GM21619 (cell line): ENCODE measurements around the gene ADAMTS18.
"Not testable (repeated sequence)": the region's sequence is repeated elsewhere in the genome, so short reads cannot be mapped to it uniquely, and the experiment has no call there.

Experiments
- ATAC-seq: cut with Tn5 transposase; IDR thresholded peaks from one replicate; pipeline ENCODE4 v1.9.1; 2021; ENCODE audit not compliant: unreplicated experiment

Gene ADAMTS18

GRCh38 chr16:77295896-77296295 is 138.9 kb downstream of the ADAMTS18 start:
- ATAC-seq: no peak

DNA sequence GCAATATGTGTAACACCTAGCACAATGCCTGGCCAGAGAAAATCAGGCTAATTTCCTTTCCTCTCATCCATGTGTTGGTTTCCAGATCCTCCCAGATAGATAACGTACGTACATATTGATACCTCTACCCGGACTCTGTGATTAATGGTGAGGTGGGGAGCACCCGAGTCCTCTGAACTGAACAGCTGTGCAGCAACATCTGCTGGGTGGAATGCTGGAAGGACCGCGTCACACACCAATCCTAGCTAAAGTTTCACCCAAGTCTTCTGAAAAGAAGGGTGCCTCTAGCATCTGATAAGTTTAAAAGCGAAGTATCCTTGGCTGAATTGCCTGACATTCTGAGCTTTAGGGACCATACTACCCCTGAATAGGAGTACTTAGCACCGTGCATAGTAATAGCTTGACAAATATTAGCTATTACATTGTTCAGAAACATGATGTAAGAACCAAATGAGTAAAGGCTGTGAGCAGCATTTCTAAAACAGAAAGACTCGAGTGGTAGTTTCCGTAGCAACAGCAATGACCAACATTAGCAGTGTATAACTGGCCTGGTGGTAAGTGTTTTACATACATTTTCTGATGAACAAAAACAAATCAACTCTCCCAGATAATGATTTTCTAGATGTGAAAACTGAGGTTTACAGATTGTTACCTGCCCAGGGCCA is 144.3 kb downstream of the ADAMTS18 start:
- no peak for ATAC-seq

GRCh38 chr16:77289331-77289809 is 145.5 kb downstream of the ADAMTS18 start:
- ATAC-seq: no peak

- ATAC-seq: no peak
Measured at GRCh38 chr16:77288222-77288621, 146.6 kb downstream of the ADAMTS18 start.

DNA sequence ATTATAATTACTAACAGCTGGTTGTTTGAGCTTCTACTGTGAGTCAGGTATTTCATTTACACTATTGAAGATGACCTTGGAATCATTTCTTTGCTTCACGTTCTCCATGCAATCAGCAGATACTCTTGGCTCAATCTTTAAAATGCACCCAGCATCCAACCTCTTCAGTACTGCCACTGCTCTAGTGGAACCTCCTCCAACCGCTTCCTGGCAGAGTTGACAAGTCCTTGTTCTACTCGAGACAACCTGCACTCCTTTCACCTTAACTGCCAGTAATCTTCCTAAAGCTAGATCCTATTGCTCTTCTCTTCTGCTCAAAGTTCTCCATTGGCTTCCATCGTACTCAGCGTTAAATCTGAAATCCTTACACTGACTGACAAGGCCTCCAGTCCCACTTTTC is 149.2 kb downstream of the ADAMTS18 start:
- no peak for ATAC-seq

GRCh38 chr16:77282345-77282744 is 152.5 kb downstream of the ADAMTS18 start:
- ATAC-seq: no peak

GRCh38 chr16:77279316-77279715 is 155.5 kb downstream of the ADAMTS18 start:
- not testable (repeated sequence) for ATAC-seq

DNA sequence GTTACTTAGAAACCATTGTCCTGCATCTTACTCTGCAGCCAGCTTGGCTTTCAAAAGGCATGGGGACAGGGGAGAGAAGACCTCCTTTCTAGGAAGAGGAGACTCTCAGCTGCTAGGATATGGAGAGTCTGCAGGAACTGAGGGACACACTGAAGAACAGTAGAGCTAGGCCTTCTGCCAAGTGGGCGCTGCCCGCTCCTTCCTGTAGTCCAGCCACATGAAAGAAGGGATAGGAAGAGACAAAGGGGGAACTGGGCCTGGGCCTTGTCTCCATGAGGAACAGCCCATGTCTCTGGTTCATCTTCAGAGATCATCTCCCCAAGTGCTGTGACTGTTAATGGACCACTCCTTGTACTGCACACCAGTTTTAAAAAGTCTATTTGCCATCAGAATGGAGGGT is 157.3 kb downstream of the ADAMTS18 start:
- no peak for ATAC-seq

- no peak for ATAC-seq
Measured at GRCh38 chr16:77277141-77277540, 157.7 kb downstream of the ADAMTS18 start.

DNA sequence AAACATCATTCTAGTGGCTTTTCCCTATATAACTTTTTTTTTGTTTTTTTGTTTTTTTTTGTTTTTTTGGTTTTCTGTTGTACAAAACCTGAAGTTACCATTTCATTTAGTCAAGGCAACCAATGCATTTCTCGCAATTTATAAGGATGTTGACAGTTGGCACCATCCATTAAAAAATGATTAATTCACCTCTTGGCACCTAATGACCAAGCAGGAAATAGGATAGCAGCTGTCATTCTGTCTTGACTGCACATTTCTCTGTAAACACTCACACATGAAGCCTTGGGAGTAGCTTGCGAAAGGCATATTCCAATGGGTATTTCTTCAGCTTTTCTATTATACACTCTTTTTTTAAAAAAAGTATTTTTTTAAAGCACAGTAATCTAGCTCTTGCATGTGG is 158.2 kb downstream of the ADAMTS18 start:
- ATAC-seq: no peak

DNA sequence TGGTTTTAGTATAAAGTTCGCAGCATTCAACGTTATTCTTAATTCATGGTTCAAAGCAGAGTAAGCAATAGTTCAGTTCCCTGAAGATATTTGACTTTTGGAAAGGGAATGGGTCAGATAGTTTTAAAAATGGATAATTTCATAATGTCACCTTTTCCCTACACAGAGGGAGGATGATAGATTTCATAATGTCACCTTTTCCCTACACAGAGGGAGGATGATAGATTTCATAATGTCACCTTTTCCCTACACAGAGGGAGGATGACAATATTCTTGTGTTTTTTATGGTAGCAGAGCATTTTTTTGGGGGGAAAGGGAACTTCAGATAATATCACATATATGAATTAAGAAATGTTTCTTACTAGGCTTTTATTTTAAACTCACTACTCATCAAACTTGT is 159.5 kb downstream of the ADAMTS18 start:
- ATAC-seq: not testable (repeated sequence)

DNA sequence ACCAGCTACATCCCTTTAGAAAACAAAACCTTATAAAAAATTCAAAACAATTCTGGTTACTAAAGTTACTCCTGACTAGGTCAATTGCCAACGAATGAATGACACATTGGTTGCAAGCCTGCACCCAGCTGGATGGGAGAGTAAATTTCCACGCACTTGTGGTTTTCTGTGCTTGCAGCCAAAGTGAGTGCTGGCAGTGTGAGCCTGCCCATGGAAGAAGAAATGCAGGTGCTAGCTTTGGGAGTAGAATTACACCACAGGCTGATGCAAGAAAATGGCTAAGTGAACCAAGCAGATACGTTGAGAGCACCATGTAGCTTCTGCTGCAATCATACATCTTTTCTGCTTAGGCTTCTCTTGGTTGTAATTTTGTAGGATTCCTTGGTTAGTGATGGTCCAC is 161.0 kb downstream of the ADAMTS18 start:
- ATAC-seq: no peak

- no peak for ATAC-seq
Measured at GRCh38 chr16:77271532-77272426, 163.1 kb downstream of the ADAMTS18 start.

DNA sequence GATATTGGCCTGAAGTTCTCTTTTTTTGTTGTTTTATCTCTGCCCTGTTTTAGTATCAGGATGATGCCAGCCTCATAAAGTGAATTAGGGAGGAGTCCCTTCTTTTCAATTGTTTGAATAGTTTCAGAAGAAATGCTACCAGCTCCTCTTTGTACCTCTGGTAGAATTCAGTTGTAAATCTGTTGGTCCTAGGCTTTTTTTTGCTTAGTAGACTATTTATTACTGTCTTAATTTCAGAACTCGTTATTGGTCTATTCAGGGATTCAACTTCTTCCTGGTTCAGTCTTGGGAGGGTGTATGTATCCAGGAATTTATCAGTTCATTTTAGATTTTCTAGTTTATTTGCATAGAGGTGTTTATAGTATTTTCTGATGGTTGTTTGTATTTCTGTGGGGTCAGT is 168.6 kb downstream of the ADAMTS18 start:
- ATAC-seq: not testable (repeated sequence)

GRCh38 chr16:77262971-77263370 is 171.9 kb downstream of the ADAMTS18 start:
- ATAC-seq: no peak

GRCh38 chr16:77250400-77250799 is 184.4 kb downstream of the ADAMTS18 start:
- ATAC-seq: no peak

DNA sequence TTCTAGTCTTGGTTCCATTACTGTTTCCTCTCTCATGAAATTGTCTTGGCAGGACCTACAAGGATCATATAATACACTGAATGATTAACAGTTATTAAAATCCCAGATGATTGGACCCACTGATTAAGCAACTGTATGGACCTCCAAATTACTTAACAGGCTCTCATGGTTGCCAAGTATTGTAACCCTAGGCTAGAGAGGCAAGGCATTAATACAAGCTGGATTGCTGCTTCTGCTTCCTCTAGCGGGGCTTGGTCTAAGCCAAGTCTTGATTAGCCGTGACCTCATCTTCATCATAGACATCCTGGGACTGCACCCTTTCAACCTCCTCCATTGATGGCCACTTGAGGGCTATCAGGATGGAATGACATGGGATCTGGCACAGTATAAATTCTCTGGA is 188.7 kb downstream of the ADAMTS18 start:
- no peak for ATAC-seq

DNA sequence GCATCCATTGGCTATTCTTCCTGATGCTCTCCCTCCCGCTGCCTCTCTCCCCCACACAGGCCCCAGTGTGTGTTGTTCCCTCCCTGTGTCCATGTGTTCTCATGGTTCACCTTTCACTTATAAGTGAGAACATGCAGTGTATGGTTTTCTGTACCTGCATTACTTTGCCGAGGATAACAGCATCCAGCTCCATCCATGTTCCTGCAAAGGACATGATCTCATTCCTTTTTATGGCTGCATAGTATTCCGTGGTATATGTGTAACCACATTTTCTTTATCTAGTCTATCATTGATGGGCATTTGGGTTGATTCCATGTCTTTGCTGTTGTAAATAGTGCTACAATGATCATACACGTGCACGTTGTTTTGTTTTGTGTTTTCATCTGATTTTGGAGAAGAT is 192.4 kb downstream of the ADAMTS18 start:
- ATAC-seq: not testable (repeated sequence)

GRCh38 chr16:77238593-77238992 is 196.2 kb downstream of the ADAMTS18 start:
- no peak for ATAC-seq

DNA sequence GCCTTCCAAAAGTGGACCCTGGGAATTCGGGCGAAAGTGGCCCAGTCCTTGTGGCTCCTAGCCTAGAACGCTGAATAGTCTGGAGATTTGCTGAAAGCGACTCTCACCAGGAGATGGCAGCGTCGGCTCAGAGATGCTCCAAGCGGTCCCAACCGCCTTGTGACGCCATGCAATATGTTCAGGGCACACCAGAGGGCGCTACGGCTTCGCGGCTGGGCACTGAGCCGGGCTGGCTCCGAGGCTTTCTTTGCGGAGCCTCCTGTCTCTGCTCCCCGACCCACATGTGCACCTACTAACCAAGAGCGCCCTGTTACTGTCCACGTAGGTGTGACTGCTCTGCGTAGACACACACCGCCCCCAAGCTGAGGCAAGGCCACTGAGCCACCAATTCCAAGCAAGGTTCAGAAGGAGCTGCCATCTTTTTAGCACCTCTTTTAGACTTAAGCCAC is 198.7 kb downstream of the ADAMTS18 start:
- peak; percentile 100 for ATAC-seq

- ATAC-seq: no peak
Measured at GRCh38 chr16:77234611-77235010, 200.2 kb downstream of the ADAMTS18 start.
